H1 (cell line): Measurements from ENCODE around the gene ELL. TPM values are rescaled to one million over a fixed set of nuclear protein-coding genes. Genes with fewer than 3 reads are reported as not detected.
A peak's percentile ranks its signal among the peaks of the same experiment; 100 is the strongest.

Source experiments
- BCL11A ChIP-seq, 2 experiments: IDR thresholded peaks; one replicate each; pipeline ENCODE4 v1.6.1; 2011; ENCODE audit warnings: low read depth in 2 of 2, low read length in 2 of 2, mild to moderate bottlenecking in 2 of 2
- FOSL1 ChIP-seq: IDR thresholded peaks from 2 replicates; pipeline ENCODE4 v1.6.1; 2011; ENCODE audit warnings: mild to moderate bottlenecking, low read depth, low read length, moderate library complexity; ENCODE audit not compliant: insufficient read depth
- KDM5A ChIP-seq: fragments of 200-600 bp; IDR thresholded peaks from 2 replicates; pipeline ENCODE4 v1.7.1; 2012; ENCODE audit warnings: mild to moderate bottlenecking, low read length, inconsistent platforms, mixed read lengths
- POLR2A ChIP-seq, 2 experiments: IDR thresholded peaks; 1 replicate in 1 of 2; 2 replicates in 1 of 2; pipeline ENCODE4 v1.6.1; 2011; ENCODE audit warnings: low read depth in 2 of 2, low read length in 2 of 2, mild to moderate bottlenecking in 2 of 2; ENCODE audit errors: control extremely low read depth in 1 of 2
- POLR2AphosphoS5 ChIP-seq: IDR thresholded peaks from 2 replicates; pipeline ENCODE4 v1.6.1; 2011; ENCODE audit warnings: low read depth, low read length
- YY1 ChIP-seq: IDR thresholded peaks from 2 replicates; pipeline ENCODE4 v1.6.1; 2011; ENCODE audit warnings: low read depth, mild to moderate bottlenecking, low read length
- polyA plus RNA-seq, 7 experiments: library from polyadenylated mRNA; depleted of rRNA in 3 of 7; stranded (reverse) in 5 of 7; unstranded in 2 of 7; fragments of >200 nt in 5 of 7; fragments of 200-250 nt in 2 of 7; gene quantifications; 1 replicate in 5 of 7; 2 replicates in 1 of 7; 4 replicates in 1 of 7; pipeline versions ENCODE4 v1.2.1 to v1.2.3, GENCODE V29; 2011 to 2013; ENCODE audit warnings: missing spikeins in 2 of 7, mixed read lengths in 2 of 7
- total RNA-seq: library from RNA; stranded (reverse); fragmentation: NEBNext Ultra II Directional; extraction: Animal tissue kit (Norgen Biotek cat#: 25700); gene quantifications from 2 replicates; pipeline ENCODE4 v1.2.1, GENCODE V29; 2021
- TF ChIP-seq, protein P1 (sequence below): IDR thresholded peaks from 2 replicates; pipeline ENCODE4 v1.6.1; 2012; ENCODE audit warnings: inconsistent platforms

The ELL gene
- total and polyA plus RNA-seq, 2 of the 8 experiments (the other 6 are each of a cell fraction or from before 2014, with no cell fraction given): 5.2 to 10.5 TPM

DNA sequence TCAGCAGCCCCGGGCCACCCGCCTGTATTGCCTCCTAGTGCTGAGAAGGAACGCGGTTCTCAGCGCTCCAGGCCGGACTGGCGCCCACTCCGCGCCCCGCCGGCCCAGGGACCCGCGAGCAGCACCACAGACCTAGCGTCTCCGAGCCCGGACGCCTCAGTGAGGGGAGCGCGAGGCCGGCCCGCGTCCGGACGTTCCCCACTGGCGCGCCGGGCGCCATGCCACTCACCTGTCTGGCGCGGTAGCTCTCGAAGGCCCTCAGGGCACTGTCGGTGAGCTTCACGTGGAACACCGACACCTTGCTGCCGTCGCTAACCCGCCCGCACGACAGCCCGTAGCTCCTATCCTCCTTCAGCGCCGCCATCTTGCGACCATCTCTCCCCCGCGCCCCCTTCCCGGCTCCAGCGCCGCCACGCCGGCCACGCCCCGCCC, at the start of gene ELL (continued):
- TF ChIP-seq POLR2AphosphoS5: peak; percentile 86
- TF ChIP-seq KDM5A: peak; percentile 68
- no peak for TF ChIP-seq FOSL1
- TF ChIP-seq YY1: peak; percentile 94
- TF ChIP-seq POLR2A (IDR thresholded peaks at IDR 0.05; ENCODE audit: control extremely low read depth in 1 of 2, low read depth in 2 of 2, low read length in 2 of 2): peak in 1 of 2 experiments; percentile 87; a peak in 2 of 3 replicates
- TF ChIP-seq, protein P1, sequence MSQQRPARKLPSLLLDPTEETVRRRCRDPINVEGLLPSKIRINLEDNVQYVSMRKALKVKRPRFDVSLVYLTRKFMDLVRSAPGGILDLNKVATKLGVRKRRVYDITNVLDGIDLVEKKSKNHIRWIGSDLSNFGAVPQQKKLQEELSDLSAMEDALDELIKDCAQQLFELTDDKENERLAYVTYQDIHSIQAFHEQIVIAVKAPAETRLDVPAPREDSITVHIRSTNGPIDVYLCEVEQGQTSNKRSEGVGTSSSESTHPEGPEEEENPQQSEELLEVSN: no peak
- no peak for TF ChIP-seq BCL11A (IDR thresholded peaks at IDR 0.05; ENCODE audit: low read depth in 2 of 2, low read length in 2 of 2)
